GM23338 (cell line): ENCODE measurements around the gene VPS37B. TPM values are rescaled to one million over a fixed set of nuclear protein-coding genes. Genes with fewer than 3 reads are reported as not detected.

Source experiments
- ATAC-seq: fragments of 200-7000 bp; cut with Tn5 transposase; 3 replicates; pipeline ENCODE4 v1.9.1; 2020
- DNase-seq: peaks from one replicate; pipeline ENCODE4 v3.0.0-alpha.2; 2015; ENCODE audit warnings: low spot score
- H2AFZ ChIP-seq: fragments of 200-600 bp; sonication (generic); 2 replicates; pipeline ENCODE4 v1.8.0; 2016; ENCODE audit warnings: antibody characterized with exemption, mild to moderate bottlenecking, moderate library complexity
- H3F3A ChIP-seq: fragments of 200-600 bp; sonication (generic); replicated peaks from 2 replicates; pipeline ENCODE4 v1.8.0; 2017; ENCODE audit warnings: antibody characterized with exemption, mixed run types, low read depth
- H3K27ac ChIP-seq: fragments of 200-600 bp; sonication (generic); 2 replicates; pipeline ENCODE4 v1.6.1; 2016; ENCODE audit warnings: low read depth
- H3K27me3 ChIP-seq: fragments of 200-600 bp; sonication (generic); 2 replicates; pipeline ENCODE4 v1.8.0; 2016; ENCODE audit warnings: mild to moderate bottlenecking, mixed run types, moderate library complexity; ENCODE audit not compliant: insufficient read depth
- H3K36me3 ChIP-seq: fragments of 200-600 bp; sonication (generic); 2 replicates; pipeline ENCODE4 v1.8.0; 2016; ENCODE audit warnings: mild to moderate bottlenecking; ENCODE audit not compliant: insufficient read depth
- H3K4me1 ChIP-seq: fragments of 200-600 bp; sonication (generic); 2 replicates; pipeline ENCODE4 v1.8.0; 2016; ENCODE audit warnings: mild to moderate bottlenecking, moderate library complexity; ENCODE audit not compliant: insufficient read depth
- H3K4me2 ChIP-seq: fragments of 200-600 bp; sonication (generic); 2 replicates; pipeline ENCODE4 v1.7.1; 2017; ENCODE audit warnings: mixed run types
- H3K4me3 ChIP-seq: fragments of 200-600 bp; sonication (generic); 2 replicates; pipeline ENCODE4 v1.6.1; 2016; ENCODE audit warnings: mixed run types
- H3K79me2 ChIP-seq: fragments of 200-600 bp; sonication (generic); replicated peaks from 2 replicates; pipeline ENCODE4 v1.8.0; 2017; ENCODE audit warnings: mild to moderate bottlenecking; ENCODE audit not compliant: insufficient read depth
- H3K9me2 ChIP-seq: fragments of 200-600 bp; sonication (generic); 2 replicates; pipeline ENCODE4 v1.8.0; 2017; ENCODE audit not compliant: insufficient read depth
- H4K20me1 ChIP-seq: fragments of 200-600 bp; sonication (generic); replicated peaks from 2 replicates; pipeline ENCODE4 v1.8.0; 2017; ENCODE audit warnings: mild to moderate bottlenecking; ENCODE audit not compliant: insufficient read depth
- H3K27ac Mint-ChIP-seq: 2 replicates; pipeline ENCODE4 v1.8.0; 2020; ENCODE audit warnings: inconsistent platforms, mild to moderate bottlenecking, moderate library complexity, mixed read lengths
- H3K27me3 Mint-ChIP-seq: 3 replicates; pipeline ENCODE4 v1.8.0; 2022; ENCODE audit warnings: low read depth, mild to moderate bottlenecking, moderate library complexity, mixed read lengths, inconsistent platforms; ENCODE audit not compliant: insufficient read depth, poor library complexity
- H3K36me3 Mint-ChIP-seq: 3 replicates; pipeline ENCODE4 v1.8.0; 2021; ENCODE audit warnings: low read depth, mild to moderate bottlenecking, inconsistent platforms, moderate library complexity, mixed read lengths
- H3K4me1 Mint-ChIP-seq: 3 replicates; pipeline ENCODE4 v1.8.0; 2020; ENCODE audit warnings: mild to moderate bottlenecking, inconsistent platforms, mixed read lengths
- H3K4me3 Mint-ChIP-seq: 3 replicates; pipeline ENCODE4 v1.8.0; 2021; ENCODE audit warnings: moderate library complexity, mild to moderate bottlenecking, inconsistent platforms, mixed read lengths
- H3K9me3 Mint-ChIP-seq: 3 replicates; pipeline ENCODE4 v1.8.0; 2020; ENCODE audit warnings: moderate library complexity, mild to moderate bottlenecking, inconsistent platforms, mixed read lengths
- ETS1 ChIP-seq: IDR thresholded peaks from 2 replicates; pipeline ENCODE4 v1.6.1; 2016; ENCODE audit warnings: antibody characterized with exemption
- EZH2 ChIP-seq: fragments of 200-600 bp; sonication (generic); IDR thresholded peaks from one replicate; pipeline ENCODE4 v1.8.0; 2017; ENCODE audit warnings: antibody characterized with exemption, mild to moderate bottlenecking, low read depth; ENCODE audit not compliant: unreplicated experiment
- EZH2phosphoT487 ChIP-seq: fragments of 200-600 bp; sonication (generic); IDR thresholded peaks from one replicate; pipeline ENCODE4 v1.8.1; 2018; ENCODE audit warnings: antibody characterized with exemption; ENCODE audit not compliant: unreplicated experiment
- JUNB ChIP-seq: IDR thresholded peaks from one replicate; pipeline ENCODE4 v1.6.1; 2016; ENCODE audit warnings: antibody characterized with exemption; ENCODE audit not compliant: unreplicated experiment
- STAT1 ChIP-seq: IDR thresholded peaks from one replicate; pipeline ENCODE4 v1.6.1; 2016; ENCODE audit warnings: antibody characterized with exemption; ENCODE audit not compliant: unreplicated experiment
- ZNF114 ChIP-seq: fragments of 250-450 bp; sonication (Bioruptor Pico); IDR thresholded peaks from 2 replicates; pipeline ENCODE4 v1.5.0; 2020; ENCODE audit warnings: mild to moderate bottlenecking, moderate library complexity
- ZNF462 ChIP-seq: fragments of 250-450 bp; sonication (Bioruptor Pico); IDR thresholded peaks from 2 replicates; pipeline ENCODE4 v1.5.0; 2020; ENCODE audit warnings: mild to moderate bottlenecking, moderate library complexity
- polyA plus RNA-seq: library from polyadenylated mRNA; unstranded; fragments of >200 nt; fragmentation: Nextera tagmentation; extraction: Ambion mirVana; gene quantifications from 2 replicates; pipeline ENCODE4 v1.2.1, GENCODE V29; 2016
- total RNA-seq: library from RNA; depleted of rRNA; stranded (reverse); fragments of >200 nt; shearing (Covaris generic); gene quantifications from 2 replicates; pipeline ENCODE4 v1.2.3, GENCODE V29; 2014

VPS37B gene
- total and polyA plus RNA-seq, 2 experiments from 2014 or later: 6.7 to 10.9 TPM

GRCh38 chr12:122855071-122855829, 40.7 kb downstream of the VPS37B start:
- no peaks in the 10 kb centered on the region for H3K27me3 ChIP-seq
- DNase-seq (no peak), ATAC-seq (no peak)
- no peak overlapping the region for H3K4me3 ChIP-seq
- H3K9me2 ChIP-seq: no peaks in the 10 kb centered on the region
- peaks cover 6% of the 10 kb centered on the region; the same call in 1 of the 2 replicates for H4K20me1 ChIP-seq
- TF ChIP-seq STAT1 (no peak), EZH2 (no peak), ZNF462 (CRISPR knock-in tag) (no peak)
- no peaks in the 10 kb centered on the region for H3K79me2 ChIP-seq
- no peak overlapping the region for H2AFZ ChIP-seq
- H3K27me3 Mint-ChIP-seq: peaks cover 6% of the 10 kb centered on the region
- peaks cover 5% of the 10 kb centered on the region for H3K4me1 Mint-ChIP-seq
- no peaks in the 10 kb centered on the region for H3K36me3 ChIP-seq
- no peak overlapping the region for H3K4me3 Mint-ChIP-seq
- H3K4me2 ChIP-seq: no peak overlapping the region
- H3K9me3 Mint-ChIP-seq: no peaks in the 10 kb centered on the region
- no peak overlapping the region for H3K27ac ChIP-seq
- H3K36me3 Mint-ChIP-seq: no peaks in the 10 kb centered on the region; the same call in 2 of the 3 replicates
- H3K4me1 ChIP-seq: no peaks in the 10 kb centered on the region
- H3F3A ChIP-seq: no peaks in the 10 kb centered on the region
- H3K27ac Mint-ChIP-seq: no peak overlapping the region

- H3K27ac Mint-ChIP-seq: no peak overlapping the region
- DNase-seq: no peak
- no peak for TF ChIP-seq ZNF114 (CRISPR knock-in tag)
- no peak for TF ChIP-seq EZH2
- TF ChIP-seq JUNB: no peak
- no peak for TF ChIP-seq EZH2phosphoT487
- no peak for TF ChIP-seq ETS1
Observed at GRCh38 chr12:122854554-122854953, 41.4 kb downstream of the VPS37B start.

More at GRCh38 chr12:122854554-122854953, 41.4 kb downstream of the VPS37B start:
- no peak overlapping the region for H3K4me2 ChIP-seq
- peaks cover 6% of the 10 kb centered on the region; the same call in 1 of the 2 replicates for H4K20me1 ChIP-seq
- no peaks in the 10 kb centered on the region for H3K36me3 ChIP-seq
- H3F3A ChIP-seq: no peaks in the 10 kb centered on the region
- H3K4me1 ChIP-seq: no peaks in the 10 kb centered on the region
- Mint-ChIP-seq H3K9me3 (no peaks in the 10 kb centered on the region), H3K4me1 (peaks cover 5% of the 10 kb centered on the region), H3K36me3 (no peaks in the 10 kb centered on the region; the same call in 2 of the 3 replicates), H3K4me3 (no peak overlapping the region), H3K27me3 (peaks cover 6% of the 10 kb centered on the region)
- no peaks in the 10 kb centered on the region for H3K9me2 ChIP-seq
- no peak overlapping the region for H2AFZ ChIP-seq
- no peak overlapping the region for H3K27ac ChIP-seq
- no peak for ATAC-seq
- no peak overlapping the region for H3K4me3 ChIP-seq
- no peaks in the 10 kb centered on the region for H3K27me3 ChIP-seq
- H3K79me2 ChIP-seq: no peaks in the 10 kb centered on the region
